ENCODE measurements around the gene TNFRSF19.

Gene TNFRSF19

GRCh38 chr13:23578411-23579071 is 8.3 kb downstream of the TNFRSF19 start:
- TF ChIP-seq CTCF (IDR thresholded peaks at IDR 0.05; ENCODE audit: insufficient read depth, low read length) (peak; percentile 23), SPI1 (IDR thresholded peaks at IDR 0.05; ENCODE audit: borderline replicate concordance, low read depth) (no peak)
- peak; percentile 34 to 75 for DNase-seq (ENCODE audit: low read depth in 1 of 2, low spot score in 1 of 2)
- peak overlapping the region; percentile 34 for H3K27ac ChIP-seq (replicated peaks)
- H3K27me3 ChIP-seq (ENCODE audit: insufficient read depth, poor library complexity, severe bottlenecking): peaks cover 12% of the 10 kb centered on the region
- H3K4me3 ChIP-seq (replicated peaks; ENCODE audit: insufficient read depth, low read length): peak overlapping the region; percentile 93

GRCh38 chr13:23579072-23579895 is 9.1 kb downstream of the TNFRSF19 start:
- H3K27me3 ChIP-seq (ENCODE audit: insufficient read depth, poor library complexity, severe bottlenecking): peaks cover 12% of the 10 kb centered on the region
- TF ChIP-seq GABPA (IDR thresholded peaks at IDR 0.05; ENCODE audit: low read depth): no peak
- TF ChIP-seq CTCF (IDR thresholded peaks at IDR 0.05; ENCODE audit: insufficient read depth, low read length): no peak
- no peak for TF ChIP-seq POLR2AphosphoS5 (IDR thresholded peaks at IDR 0.05; ENCODE audit: low read depth)
- no peak for TF ChIP-seq REST (IDR thresholded peaks at IDR 0.05; ENCODE audit: insufficient replicate concordance, low read depth)
- TF ChIP-seq SPI1 (IDR thresholded peaks at IDR 0.05; ENCODE audit: borderline replicate concordance, low read depth): no peak
- H3K27ac ChIP-seq (replicated peaks): peak overlapping the region; percentile 34
- peak overlapping the region; percentile 93 for H3K4me3 ChIP-seq (replicated peaks; ENCODE audit: insufficient read depth, low read length)
- DNase-seq (ENCODE audit: low read depth in 1 of 2, low spot score in 1 of 2): peak; percentile 54 to 85

GRCh38 chr13:23579896-23580683 is 9.9 kb downstream of the TNFRSF19 start:
- no peak for DNase-seq (ENCODE audit: low read depth in 1 of 2, low spot score in 1 of 2)
- Histone ChIP-seq H3K27me3 (ENCODE audit: insufficient read depth, poor library complexity, severe bottlenecking) (peaks cover 12% of the 10 kb centered on the region), H3K4me3 (replicated peaks; ENCODE audit: insufficient read depth, low read length) (peak overlapping the region; percentile 93), H3K27ac (replicated peaks) (no peak overlapping the region)
- TF ChIP-seq SPI1 (IDR thresholded peaks at IDR 0.05; ENCODE audit: borderline replicate concordance, low read depth) (no peak), POLR2AphosphoS5 (IDR thresholded peaks at IDR 0.05; ENCODE audit: low read depth) (no peak), REST (IDR thresholded peaks at IDR 0.05; ENCODE audit: insufficient replicate concordance, low read depth) (no peak), GABPA (IDR thresholded peaks at IDR 0.05; ENCODE audit: low read depth) (no peak), CTCF (IDR thresholded peaks at IDR 0.05; ENCODE audit: insufficient read depth, low read length) (no peak)
